Stimulated activated CD4-positive, alpha-beta T cell treated with anti-CD3 and anti-CD28 coated beads, Interleukin-2, amount 100 ng/mL, for 48 hours (primary cell): ENCODE results near the gene INCENP.

Source experiments
- DNase-seq, 2 donors: peaks; one replicate each; pipeline ENCODE4 v3.0.0-alpha.2; 2020

INCENP gene

DNA sequence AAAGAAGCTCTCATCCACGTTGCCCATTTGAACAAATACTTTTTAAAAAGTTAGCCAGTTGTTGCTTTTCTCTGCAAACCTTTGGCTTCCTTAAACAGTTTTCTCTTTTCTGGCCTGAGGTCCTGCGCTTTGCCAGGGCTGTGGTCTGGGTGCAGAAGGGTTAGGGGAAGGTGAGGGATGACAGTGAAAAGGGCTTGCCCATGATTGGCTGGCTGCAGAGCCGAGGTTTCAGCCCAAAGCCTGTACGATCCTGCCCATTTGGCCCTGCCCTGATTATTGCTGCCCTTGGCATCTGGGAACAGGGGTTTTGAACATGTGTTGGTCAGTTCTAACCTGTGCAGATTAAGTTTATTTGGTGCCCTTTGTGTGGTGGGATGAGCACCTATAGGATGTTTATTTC lies 1.5 kb downstream of the INCENP start:
- no peak for DNase-seq

DNA sequence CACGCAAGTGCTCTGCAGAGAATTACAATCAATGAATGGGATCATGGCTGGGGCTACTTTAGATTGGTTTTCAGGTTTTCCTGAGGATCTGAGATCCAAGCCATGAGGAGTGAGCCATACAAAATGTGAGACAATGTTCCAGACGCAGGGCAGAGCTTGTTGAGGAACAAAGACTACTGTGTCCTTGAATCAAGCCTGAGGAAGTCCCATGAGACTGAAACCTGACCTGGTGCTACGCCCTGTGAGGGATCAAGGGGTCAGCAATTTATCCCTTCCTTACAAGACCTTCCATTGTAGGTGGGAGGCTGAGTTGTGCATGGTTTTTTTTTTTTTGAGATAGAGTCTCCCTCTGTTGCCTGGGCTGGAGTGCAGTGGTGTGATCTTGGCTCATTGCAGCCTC lies 2.1 kb downstream of the INCENP start:
- no peak for DNase-seq

DNA sequence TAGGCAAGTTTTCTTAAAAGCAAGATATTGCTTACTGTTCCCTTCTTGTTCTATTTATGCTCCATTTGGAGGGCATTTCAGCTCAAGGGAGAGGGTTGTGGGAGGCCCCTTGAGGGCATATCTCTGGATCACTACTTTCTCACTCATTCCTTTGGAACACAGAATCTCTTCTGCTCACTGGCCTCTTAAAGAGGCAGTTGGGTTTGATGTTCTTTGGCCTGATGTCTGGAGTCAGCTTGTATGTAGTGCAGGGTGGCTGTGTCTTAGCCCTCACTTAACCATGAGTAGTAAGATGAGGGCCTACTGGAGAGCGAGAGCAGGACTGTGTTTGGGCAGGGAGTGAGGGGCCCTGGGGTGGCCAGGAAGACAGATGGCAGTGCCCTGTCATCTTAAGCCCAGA lies 3.6 kb downstream of the INCENP start:
- no peak for DNase-seq

DNA sequence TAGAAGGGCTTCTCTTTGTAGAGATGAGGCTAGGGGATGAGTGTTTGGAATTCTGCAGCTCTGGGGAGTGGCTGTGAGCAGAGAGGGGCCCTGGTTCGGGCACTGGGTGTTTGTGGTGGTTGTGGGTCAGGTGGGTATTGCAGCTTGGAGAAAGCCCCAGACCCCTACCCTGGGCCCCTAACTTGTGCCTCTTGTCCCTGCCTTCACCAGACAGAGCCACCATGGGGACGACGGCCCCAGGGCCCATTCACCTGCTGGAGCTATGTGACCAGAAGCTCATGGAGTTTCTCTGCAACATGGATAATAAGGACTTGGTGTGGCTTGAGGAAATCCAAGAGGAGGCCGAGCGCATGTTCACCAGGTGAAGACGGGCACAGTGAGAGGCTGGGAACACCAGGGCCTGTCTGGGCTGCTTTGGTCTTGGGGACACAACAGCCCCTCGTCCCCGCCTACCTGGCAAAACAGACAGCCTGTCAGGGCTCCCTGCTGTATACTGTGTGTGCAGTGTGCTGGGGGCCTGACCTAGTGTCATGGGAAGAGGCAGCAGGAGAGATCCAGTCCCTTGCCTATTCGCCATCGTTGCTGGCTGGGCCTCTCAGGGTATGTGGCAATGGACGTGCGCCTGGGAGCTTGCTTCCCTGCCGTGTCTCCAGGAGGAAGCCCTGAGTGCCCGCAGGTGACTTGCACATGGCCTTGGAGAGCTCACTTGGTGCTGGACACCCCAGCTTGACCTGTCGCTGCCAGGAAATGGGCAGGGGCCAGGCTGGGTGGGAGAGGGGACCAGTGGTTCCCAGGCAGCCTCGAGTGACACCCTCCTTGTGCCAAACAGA lies 4.3 kb downstream of the INCENP start:
- DNase-seq, result no peak

DNA sequence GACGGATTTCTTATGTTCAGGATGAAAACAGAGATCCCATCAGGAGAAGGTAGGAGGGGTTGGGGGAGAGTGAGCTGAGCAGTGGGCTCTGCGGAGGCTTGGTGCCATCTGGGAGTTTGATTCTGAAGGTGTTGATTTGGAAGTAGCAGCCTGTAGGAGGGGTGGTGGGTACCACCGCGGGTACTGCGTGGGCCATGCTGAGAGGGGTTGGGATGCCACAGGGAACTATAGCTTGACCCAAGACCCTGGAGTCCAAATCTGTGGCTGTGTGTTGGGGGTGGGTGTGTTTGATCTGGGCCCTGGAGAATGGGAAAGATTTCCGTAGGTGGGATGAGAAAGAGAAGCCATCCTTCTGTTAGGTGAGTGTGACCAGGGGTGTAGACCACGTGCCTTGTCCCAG lies 5.0 kb downstream of the INCENP start:
- no peak for DNase-seq

DNA sequence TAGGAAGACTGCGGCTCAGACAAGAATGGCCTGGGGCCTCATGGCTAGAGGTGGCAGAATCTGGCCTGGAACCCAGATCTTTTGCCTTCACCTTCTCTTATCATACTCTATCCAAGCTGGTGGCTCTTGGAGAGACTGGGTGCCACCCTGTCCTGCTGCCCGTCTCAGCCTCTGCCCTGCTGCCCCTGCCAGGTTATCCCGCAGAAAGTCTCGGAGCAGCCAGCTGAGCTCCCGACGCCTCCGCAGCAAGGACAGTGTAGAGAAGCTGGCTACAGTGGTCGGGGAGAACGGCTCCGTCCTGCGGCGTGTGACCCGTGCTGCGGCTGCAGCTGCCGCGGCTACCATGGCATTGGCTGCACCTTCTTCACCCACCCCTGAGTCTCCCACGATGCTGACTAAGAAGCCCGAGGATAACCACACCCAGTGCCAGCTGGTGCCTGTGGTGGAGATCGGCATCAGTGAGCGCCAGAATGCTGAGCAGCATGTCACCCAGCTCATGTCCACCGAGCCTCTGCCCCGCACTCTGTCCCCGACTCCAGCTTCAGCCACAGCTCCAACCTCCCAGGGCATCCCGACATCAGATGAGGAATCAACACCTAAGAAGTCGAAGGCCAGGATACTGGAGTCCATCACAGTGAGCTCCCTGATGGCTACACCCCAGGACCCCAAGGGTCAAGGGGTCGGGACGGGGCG lies 5.9 kb downstream of the INCENP start:
- no peak for DNase-seq

DNA sequence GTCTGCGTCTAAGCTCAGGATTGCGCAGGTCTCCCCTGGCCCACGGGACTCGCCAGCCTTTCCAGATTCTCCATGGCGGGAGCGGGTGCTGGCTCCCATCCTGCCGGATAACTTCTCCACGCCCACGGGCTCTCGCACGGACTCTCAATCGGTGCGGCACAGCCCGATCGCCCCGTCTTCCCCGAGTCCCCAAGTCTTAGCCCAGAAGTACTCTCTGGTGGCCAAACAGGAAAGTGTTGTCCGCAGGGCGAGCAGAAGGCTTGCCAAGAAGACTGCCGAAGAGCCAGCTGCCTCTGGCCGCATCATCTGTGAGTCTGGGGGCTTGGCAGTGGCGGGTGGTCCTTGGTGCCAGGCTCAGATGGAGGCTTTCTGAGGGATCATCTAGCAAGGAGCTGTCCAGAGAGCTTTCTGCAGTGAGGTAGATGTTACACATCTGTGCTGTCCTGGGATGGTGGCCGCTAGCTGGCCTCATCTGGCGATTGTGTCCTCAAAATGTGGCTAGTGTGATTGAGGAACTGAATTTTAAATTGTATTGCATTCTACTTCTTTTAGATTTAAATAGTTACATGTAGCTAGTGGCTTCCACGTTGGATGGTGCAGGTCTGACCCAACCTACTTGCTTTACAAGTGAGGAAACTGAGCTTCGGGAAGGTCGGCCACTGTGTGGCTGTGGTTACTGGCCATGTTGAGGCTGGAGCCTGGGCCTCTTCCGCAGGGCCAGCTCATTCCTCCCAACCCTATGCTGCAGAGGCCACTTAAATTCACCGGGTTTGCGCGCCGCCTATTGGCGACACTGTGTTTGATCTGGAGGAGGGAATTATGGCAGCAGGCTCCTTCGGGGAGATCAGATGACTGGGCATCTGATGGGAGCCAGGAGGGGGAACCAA lies 6.7 kb downstream of the INCENP start:
- no peak for DNase-seq

DNA sequence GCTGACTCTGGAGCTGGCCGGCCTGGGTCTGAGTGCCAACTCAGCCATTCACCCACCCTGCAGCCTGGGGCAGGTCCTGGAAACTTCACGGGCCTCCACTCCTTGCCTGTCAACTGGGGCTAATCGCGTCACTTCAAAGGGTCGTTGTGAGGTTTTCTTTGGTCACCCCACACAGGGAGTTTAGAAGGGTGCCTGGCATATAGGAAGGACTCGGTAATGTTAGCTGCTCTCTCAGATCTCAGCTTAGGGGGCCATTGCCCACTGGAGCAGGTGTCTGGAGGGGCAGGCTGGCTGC lies 7.3 kb downstream of the INCENP start:
- DNase-seq, result no peak

DNA sequence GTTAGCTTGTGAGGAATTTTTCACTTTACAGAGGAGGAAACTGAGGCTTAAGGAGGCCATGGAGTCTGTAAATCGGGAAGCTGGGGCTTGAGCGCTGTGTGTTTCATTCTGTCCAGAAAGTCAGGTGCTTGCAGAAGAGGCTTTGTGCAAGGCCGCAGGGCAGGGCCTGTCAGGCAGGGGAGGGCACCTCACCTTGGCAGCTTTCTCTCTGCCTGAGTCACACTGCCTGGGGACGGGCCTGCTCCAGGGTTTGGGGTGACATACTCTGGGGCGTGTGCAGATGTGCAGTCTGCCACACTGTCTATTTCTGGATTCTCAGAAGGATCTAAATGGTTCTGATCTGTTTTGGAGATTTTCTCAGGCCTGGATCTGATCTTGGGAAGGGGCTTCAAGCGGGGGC lies 8.4 kb downstream of the INCENP start:
- no peak for DNase-seq

DNA sequence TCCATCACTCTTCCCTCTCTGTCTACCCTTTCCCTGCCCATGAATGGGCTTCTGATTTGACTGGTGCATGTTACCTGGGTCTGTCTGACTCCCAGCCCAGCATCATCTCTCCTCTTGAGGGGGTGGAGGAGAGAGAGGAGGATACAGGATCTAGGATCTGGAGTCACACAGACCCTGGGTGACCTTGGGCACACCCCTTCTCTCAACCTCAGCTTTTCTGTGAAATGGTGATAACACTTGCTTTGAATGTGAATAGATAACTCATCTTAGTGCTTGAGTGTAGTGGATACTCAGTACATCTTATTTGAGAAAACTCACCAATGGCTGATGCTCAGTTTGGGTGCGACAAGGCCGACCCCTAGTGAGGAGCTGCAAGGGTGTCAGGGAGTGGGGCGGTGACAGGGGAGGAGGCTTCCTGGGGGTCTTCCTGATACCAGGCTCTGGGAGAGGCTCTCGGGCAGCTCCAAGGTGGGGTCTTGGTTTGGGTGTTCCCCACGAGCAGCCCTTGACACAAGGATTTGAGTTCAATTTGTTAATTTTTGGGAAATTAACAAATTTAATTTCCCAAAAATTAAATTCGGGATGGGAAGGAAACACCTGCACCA lies 9.0 kb downstream of the INCENP start:
- DNase-seq, result no peak

DNA sequence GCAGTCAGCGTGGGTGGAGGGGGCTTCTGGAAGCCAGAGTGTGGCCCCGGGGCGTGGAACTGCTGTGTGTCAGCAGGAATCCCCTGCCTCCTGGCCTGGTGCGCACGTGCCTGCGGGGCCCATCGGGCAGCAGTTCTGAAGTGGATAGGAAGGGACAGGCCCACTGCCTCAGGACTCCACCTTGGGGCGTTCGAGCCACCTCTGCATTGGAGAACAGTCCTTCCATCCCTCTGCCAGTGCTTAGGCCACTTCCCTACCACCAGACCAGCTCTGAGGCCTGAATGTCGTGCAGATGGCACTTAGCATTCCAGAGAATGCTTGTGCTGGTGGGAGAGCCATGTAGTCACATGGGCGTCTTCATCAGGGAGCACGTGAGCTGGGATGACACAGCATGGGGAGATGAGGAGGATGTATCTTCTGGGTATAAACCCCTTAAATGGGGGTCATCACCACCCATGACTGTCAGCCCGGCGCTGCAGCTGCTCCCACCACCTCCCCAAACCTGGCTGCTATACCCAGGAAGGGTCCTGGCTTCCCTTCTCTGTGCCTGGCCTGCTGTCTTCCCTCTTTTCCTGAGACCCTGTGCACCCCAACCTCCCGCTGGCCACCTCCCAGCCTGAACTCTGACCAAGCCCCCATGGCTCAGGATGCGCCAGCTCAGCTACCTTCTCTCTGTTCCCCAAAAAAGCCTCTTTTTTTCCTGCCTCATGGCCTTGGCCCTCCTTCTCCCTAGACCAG lies 9.7 kb downstream of the INCENP start:
- DNase-seq, result no peak

DNA sequence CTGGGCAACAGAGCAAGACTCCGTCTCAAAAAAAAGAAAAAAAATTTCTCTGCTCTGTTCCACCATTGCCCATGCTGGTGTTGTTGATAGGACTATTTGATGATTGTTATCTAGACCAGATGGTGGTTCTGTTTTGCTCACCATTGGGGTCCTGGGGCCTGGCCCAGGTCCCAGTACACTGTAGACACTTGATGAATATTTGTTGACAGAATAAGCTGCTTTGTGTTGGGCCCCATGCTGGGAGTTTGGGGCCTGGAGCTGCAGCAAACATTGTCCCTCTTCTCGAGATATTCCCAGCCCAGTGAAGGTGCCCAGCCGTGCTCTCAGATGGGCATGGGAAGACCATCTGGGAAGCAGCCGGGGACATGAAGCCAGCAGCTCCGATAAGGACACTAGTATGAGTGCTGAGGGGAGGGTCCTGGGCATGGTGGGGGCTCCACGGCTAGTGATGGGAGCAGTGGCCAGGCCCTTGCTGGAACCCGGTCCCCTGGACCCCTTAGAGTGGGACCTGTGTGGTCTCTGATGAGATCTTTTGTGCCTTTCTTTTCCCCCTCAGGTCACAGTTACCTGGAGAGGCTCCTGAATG lies 13.6 kb downstream of the INCENP start:
- no peak for DNase-seq

DNA sequence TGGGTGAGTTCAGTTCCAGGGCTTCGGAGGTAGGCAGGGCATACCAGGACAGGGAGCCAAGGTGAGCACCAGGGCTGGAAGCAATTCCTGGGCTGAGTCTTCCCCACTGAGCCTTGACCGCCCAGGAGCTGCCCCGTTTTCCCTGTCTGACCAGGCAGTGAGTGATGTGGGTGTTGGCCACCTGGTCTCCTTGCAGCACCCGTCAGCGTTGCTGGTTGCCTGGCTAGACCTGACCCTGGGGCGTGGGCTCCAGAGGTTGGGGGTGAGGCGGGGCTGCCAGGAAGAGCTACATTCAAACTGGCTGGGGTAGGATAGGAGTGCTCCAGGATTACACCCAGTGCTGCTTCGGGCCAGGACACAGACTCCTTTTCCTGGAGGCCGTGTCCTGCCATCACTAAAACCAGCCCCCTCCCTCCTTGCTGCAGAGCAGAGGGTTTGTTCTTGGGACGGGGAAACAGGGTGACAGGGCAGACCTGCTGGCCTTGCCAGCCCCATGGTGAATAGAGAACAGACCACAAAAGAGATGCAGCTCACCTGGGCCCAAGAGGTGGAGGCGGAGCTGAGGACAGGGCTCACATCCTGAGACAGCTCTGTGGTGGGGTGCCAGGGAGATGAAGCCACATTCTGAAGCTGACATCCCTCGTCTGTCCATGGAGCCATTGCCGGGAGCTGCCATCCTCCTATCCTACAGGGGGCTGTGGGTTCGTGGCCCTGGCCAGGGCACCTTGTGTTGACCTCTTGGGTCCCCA lies 14.2 kb downstream of the INCENP start:
- DNase-seq, result no peak

DNA sequence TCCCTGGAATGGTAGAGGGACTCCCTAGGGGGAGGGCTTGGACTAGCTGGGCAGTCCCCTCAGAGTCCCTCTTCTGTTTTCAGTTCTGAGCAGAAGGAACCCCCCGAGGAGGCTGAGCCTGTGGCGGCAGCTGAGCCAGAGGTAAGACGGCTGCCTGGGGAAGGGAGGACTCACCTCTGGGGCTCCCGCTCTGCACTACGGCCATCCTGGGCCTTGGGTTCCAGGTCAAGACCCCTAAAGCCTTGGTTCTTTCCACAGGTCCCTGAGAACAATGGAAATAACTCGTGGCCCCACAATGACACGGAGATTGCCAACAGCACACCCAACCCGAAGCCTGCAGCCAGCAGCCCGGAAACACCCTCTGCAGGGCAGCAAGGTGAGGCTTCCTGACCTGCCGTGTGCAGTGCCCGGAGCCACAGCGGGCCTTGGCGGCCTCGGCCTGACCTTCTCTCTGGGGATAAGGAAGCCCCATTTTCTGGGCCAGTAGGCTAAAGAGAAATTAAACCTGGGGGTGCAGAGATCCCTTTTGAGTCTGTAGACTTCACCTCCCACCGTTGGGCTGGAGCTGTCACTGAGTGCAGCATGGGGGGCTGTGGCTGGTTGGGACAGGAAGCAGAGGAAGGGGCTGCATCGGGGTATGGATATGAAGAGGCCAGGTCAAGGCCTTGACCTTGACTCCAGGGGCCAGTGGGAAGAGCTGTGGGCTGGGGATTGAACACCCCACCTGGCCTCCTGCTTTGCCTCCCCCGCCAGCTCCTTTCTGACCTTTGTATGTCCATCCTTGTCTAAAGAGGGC lies 15.0 kb downstream of the INCENP start:
- DNase-seq, result no peak

DNA sequence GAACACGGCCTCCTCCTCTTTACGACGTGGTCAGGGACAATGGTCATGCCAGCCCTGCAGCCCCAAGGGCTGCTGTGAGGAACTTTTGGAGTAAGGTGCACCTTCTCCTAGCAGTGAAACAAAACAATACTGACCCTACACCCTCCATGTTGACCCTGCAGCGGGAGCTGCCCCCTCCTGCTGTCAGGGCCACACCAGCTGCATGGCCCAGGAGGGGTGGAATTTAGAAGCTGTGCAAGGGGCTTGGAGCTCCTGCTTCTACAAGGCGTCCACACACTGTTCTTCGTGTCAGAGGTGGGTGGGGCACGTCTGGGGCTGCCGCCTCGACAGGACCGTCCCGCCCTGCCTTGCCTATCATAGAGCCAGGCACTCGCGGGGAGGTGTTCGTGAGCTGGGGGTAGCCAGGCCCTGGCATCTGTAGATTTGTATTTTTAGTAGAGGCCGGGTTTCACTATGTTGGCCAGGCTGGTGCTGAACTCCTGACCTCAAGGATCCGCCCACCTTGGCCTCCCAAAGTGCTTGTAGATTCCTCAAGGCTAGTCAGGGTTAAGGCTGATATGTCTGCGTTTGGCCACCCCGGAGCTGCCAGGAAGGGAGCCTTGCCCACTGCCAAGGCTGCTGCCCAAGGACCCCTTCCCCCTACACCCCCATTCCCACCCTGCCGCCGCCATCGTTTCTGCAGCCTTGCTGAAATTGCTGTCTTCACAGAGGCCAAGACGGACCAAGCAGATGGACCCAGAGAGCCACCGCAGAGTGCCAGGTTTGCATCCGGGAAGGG lies 15.9 kb downstream of the INCENP start:
- DNase-seq, result no peak

DNA sequence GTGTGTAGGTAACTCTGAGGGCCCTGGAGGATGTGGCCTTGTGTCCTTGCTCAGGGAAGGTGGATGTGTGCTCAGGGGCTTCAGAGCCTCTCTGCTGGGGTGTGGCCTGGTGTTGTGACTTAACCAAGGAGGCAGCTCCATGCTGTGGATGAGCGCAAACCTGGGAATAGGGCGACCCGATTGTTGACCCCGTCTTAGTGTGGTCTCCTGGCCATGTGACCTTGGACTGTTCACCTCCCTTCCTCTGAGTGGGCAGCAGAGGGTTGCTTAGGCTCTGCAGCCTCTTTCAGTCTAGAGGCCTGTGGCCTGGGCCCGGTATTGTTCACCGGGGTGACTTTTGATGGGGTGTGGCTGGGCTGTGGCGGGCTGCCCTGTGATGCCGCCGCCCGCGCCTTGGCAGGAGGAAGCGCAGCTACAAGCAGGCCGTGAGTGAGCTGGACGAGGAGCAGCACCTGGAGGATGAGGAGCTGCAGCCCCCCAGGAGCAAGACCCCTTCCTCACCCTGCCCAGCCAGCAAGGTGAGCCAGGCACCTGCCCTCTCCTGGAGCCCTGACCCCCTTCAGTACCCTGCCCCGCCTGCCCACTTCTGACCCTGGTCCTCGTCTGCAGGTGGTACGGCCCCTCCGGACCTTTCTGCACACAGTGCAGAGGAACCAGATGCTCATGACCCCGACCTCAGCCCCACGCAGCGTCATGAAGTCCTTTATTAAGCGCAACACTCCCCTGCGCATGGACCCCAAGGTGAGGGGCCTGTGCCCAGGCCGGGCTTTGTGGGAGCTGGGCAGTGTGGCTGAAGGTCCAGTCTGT lies 16.7 kb downstream of the INCENP start:
- DNase-seq, result no peak

DNA sequence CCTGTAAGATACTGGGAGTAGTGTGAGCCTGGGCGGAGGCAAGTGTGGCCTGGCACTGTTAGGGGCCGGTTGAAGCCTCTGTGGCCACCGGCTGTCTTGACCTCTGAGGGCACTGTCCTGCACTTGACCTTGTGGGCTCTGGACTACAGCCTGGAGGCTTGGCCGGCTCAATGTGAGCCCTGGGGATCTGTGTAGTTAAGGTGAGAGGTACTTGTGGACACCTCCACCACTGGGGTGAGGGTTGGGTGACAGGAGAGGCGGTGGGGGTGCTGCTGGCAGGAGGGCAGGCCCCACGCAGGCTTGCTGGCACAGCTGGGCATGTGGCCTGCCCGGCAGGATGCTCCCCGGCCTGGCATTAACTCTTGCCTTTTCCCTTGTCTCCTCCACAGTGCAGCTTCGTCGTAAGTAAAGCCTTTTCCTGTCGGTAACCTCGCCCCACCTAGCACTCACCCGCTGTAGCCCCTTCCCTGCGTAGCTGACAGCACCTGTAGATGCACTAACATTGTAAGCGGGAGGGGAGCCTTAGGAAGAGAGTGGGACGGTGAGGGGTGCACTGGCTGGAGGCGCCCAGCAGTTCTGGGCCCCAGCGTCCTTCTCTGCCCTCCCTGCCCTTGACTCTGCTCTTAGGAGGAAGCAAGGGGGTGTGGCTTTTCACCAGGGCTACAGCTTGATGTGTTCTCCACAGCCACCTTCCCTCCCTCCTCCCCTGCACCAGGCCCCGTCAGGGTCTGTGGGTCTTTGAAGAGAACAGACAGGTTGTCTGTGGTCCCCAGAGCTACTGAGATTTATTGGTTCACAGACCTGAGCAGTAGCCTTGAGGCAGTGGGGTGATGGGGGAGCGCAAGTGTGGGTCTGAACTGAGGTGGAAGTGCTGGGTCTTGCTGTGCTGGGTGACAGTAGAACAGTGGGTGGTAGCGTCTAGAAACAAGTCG lies 17.6 kb downstream of the INCENP start:
- no peak for DNase-seq

DNA sequence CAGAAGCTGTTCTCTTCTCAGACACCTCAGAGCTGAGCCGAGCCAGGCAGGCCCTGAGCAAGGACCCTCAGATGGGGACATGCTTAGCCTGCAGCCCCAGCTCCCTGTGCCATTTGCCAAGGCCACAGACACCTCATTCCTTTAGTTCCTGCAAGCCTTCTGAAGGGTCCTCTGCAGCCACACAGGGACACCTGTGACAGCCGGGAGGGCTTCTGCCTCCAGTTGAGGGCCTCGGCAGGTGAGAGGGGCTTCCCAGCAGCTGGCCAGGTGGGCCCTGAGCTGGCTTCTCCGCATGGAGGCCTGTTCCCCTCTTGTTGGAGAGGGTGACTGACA lies 18.2 kb downstream of the INCENP start:
- no peak for DNase-seq
